GM12891 (cell line): Measurements from ENCODE around the gene DOCK4.

Experiments used
- POLR2A ChIP-seq: IDR thresholded peaks from 2 replicates; pipeline ENCODE4 v1.6.1; 2011; ENCODE audit warnings: low read depth, low read length, control low read depth
- POLR2AphosphoS5 ChIP-seq: IDR thresholded peaks from 2 replicates; pipeline ENCODE4 v1.6.1; 2011; ENCODE audit warnings: low read depth, low read length, control low read depth

- no peak for TF ChIP-seq POLR2A
- TF ChIP-seq POLR2AphosphoS5, result no peak
Measured at GRCh38 chr7:111755383-111755782, 450.8 kb downstream of the DOCK4 start.
